Memory B cell (primary cell): ENCODE measurements around the gene BTBD9.

Source experiments
- ATAC-seq: fragments of 150-1000 bp; cut with Tn5 transposase; 2 replicates; pipeline ENCODE4 v1.10.0; 2021; ENCODE audit warnings: low read depth, mild to moderate bottlenecking, moderate library complexity
- DNase-seq, 2 donors: peaks; one replicate each; pipeline ENCODE4 v3.0.0; 2022; ENCODE audit warnings: low spot score in 2 of 2
- H3K27ac Mint-ChIP-seq: one replicate; pipeline ENCODE4 v1.8.0; 2022; ENCODE audit warnings: mild to moderate bottlenecking, moderate library complexity, mixed read lengths
- H3K27me3 Mint-ChIP-seq: one replicate; pipeline ENCODE4 v1.8.0; 2022; ENCODE audit warnings: mixed read lengths
- H3K36me3 Mint-ChIP-seq: one replicate; pipeline ENCODE4 v1.8.0; 2022; ENCODE audit warnings: mild to moderate bottlenecking, mixed read lengths
- H3K4me1 Mint-ChIP-seq: one replicate; pipeline ENCODE4 v1.8.0; 2022; ENCODE audit warnings: mixed read lengths
- H3K4me3 Mint-ChIP-seq: one replicate; pipeline ENCODE4 v1.8.0; 2022; ENCODE audit warnings: mild to moderate bottlenecking, moderate library complexity, mixed read lengths
- H3K9me3 Mint-ChIP-seq: one replicate; pipeline ENCODE4 v1.8.0; 2022; ENCODE audit warnings: mixed read lengths

Gene BTBD9

GRCh38 chr6:38599261-38599660 lies 40.5 kb downstream of the BTBD9 start:
- ATAC-seq (no peak), DNase-seq (no peak)
- Mint-ChIP-seq H3K4me1 (peaks cover 6% of the 10 kb centered on the region), H3K27me3 (no peaks in the 10 kb centered on the region), H3K4me3 (no peak overlapping the region), H3K36me3 (peaks cover 18% of the 10 kb centered on the region), H3K27ac (no peak overlapping the region), H3K9me3 (no peaks in the 10 kb centered on the region)

GRCh38 chr6:38593998-38594665 lies 45.6 kb downstream of the BTBD9 start:
- H3K27ac Mint-ChIP-seq = no peak overlapping the region
- no peaks in the 10 kb centered on the region for H3K9me3 Mint-ChIP-seq
- no peaks in the 10 kb centered on the region for H3K4me1 Mint-ChIP-seq
- peaks cover 23% of the 10 kb centered on the region for H3K36me3 Mint-ChIP-seq
- no peaks in the 10 kb centered on the region for H3K27me3 Mint-ChIP-seq
- ATAC-seq = no peak
- H3K4me3 Mint-ChIP-seq = no peak overlapping the region
- no peak for DNase-seq

GRCh38 chr6:38593409-38593808 lies 46.3 kb downstream of the BTBD9 start:
- H3K36me3 Mint-ChIP-seq = peaks cover 23% of the 10 kb centered on the region
- no peaks in the 10 kb centered on the region for H3K9me3 Mint-ChIP-seq
- DNase-seq (no peak), ATAC-seq (no peak)
- no peak overlapping the region for H3K27ac Mint-ChIP-seq
- H3K4me3 Mint-ChIP-seq = no peak overlapping the region
- H3K4me1 Mint-ChIP-seq = no peaks in the 10 kb centered on the region
- no peaks in the 10 kb centered on the region for H3K27me3 Mint-ChIP-seq

- ATAC-seq = no peak
- Mint-ChIP-seq H3K4me1 (no peaks in the 10 kb centered on the region), H3K27me3 (no peaks in the 10 kb centered on the region), H3K36me3 (peaks cover 14% of the 10 kb centered on the region), H3K4me3 (no peak overlapping the region), H3K9me3 (no peaks in the 10 kb centered on the region), H3K27ac (no peak overlapping the region)
- DNase-seq = no peak
Observed at GRCh38 chr6:38591439-38591838, 48.3 kb downstream of the BTBD9 start.

- ATAC-seq (no peak), DNase-seq (no peak)
- Mint-ChIP-seq H3K4me1 (no peaks in the 10 kb centered on the region), H3K9me3 (no peaks in the 10 kb centered on the region), H3K27me3 (no peaks in the 10 kb centered on the region), H3K36me3 (peaks cover 12% of the 10 kb centered on the region), H3K4me3 (no peak overlapping the region), H3K27ac (no peak overlapping the region)
Observed at GRCh38 chr6:38589367-38589720, 50.4 kb downstream of the BTBD9 start.

- Mint-ChIP-seq H3K27me3 (no peaks in the 10 kb centered on the region), H3K27ac (no peak overlapping the region), H3K36me3 (peaks cover 12% of the 10 kb centered on the region), H3K4me3 (no peak overlapping the region), H3K4me1 (no peaks in the 10 kb centered on the region), H3K9me3 (no peaks in the 10 kb centered on the region)
- DNase-seq = no peak
- no peak for ATAC-seq
Observed at GRCh38 chr6:38588631-38589366, 50.9 kb downstream of the BTBD9 start.

GRCh38 chr6:38587766-38588362 lies 51.9 kb downstream of the BTBD9 start:
- no peak overlapping the region for H3K4me3 Mint-ChIP-seq
- no peaks in the 10 kb centered on the region for H3K9me3 Mint-ChIP-seq
- H3K27ac Mint-ChIP-seq = no peak overlapping the region
- no peaks in the 10 kb centered on the region for H3K27me3 Mint-ChIP-seq
- no peak for ATAC-seq
- H3K4me1 Mint-ChIP-seq = no peaks in the 10 kb centered on the region
- peaks cover 9% of the 10 kb centered on the region for H3K36me3 Mint-ChIP-seq
- DNase-seq = no peak

- no peak for ATAC-seq
- no peak for DNase-seq
- Mint-ChIP-seq H3K4me3 (no peak overlapping the region), H3K27me3 (no peaks in the 10 kb centered on the region), H3K36me3 (peaks cover 6% of the 10 kb centered on the region), H3K27ac (no peak overlapping the region), H3K9me3 (no peaks in the 10 kb centered on the region), H3K4me1 (no peaks in the 10 kb centered on the region)
Observed at GRCh38 chr6:38586992-38587391, 52.7 kb downstream of the BTBD9 start.

- Mint-ChIP-seq H3K27ac (no peak overlapping the region), H3K4me1 (no peaks in the 10 kb centered on the region), H3K4me3 (no peak overlapping the region), H3K9me3 (no peaks in the 10 kb centered on the region), H3K27me3 (no peaks in the 10 kb centered on the region), H3K36me3 (peaks cover 7% of the 10 kb centered on the region)
- ATAC-seq (no peak), DNase-seq (no peak)
Observed at GRCh38 chr6:38584731-38585130, 55.0 kb downstream of the BTBD9 start.

- Mint-ChIP-seq H3K9me3 (no peaks in the 10 kb centered on the region), H3K27ac (no peak overlapping the region), H3K27me3 (no peaks in the 10 kb centered on the region), H3K4me1 (no peaks in the 10 kb centered on the region), H3K36me3 (peaks cover 10% of the 10 kb centered on the region), H3K4me3 (no peak overlapping the region)
- DNase-seq (no peak), ATAC-seq (no peak)
Observed at GRCh38 chr6:38583523-38583922, 56.2 kb downstream of the BTBD9 start.

GRCh38 chr6:38580030-38580429 lies 59.7 kb downstream of the BTBD9 start:
- DNase-seq (no peak), ATAC-seq (no peak)
- H3K27ac Mint-ChIP-seq = no peak overlapping the region
- H3K4me3 Mint-ChIP-seq = no peak overlapping the region
- no peaks in the 10 kb centered on the region for H3K9me3 Mint-ChIP-seq
- H3K4me1 Mint-ChIP-seq = no peaks in the 10 kb centered on the region
- peaks cover 26% of the 10 kb centered on the region for H3K36me3 Mint-ChIP-seq
- no peaks in the 10 kb centered on the region for H3K27me3 Mint-ChIP-seq

GRCh38 chr6:38579010-38579628 lies 60.6 kb downstream of the BTBD9 start:
- Mint-ChIP-seq H3K4me3 (no peak overlapping the region), H3K9me3 (no peaks in the 10 kb centered on the region), H3K27me3 (no peaks in the 10 kb centered on the region), H3K36me3 (peaks cover 23% of the 10 kb centered on the region), H3K4me1 (no peaks in the 10 kb centered on the region), H3K27ac (no peak overlapping the region)
- no peak for DNase-seq
- no peak for ATAC-seq

GRCh38 chr6:38578075-38578474 lies 61.7 kb downstream of the BTBD9 start:
- Mint-ChIP-seq H3K4me1 (peaks cover 4% of the 10 kb centered on the region), H3K36me3 (peaks cover 27% of the 10 kb centered on the region), H3K9me3 (peaks cover 2% of the 10 kb centered on the region), H3K4me3 (no peak overlapping the region), H3K27me3 (no peaks in the 10 kb centered on the region), H3K27ac (no peak overlapping the region)
- ATAC-seq = no peak
- no peak for DNase-seq

- no peak for DNase-seq
- Mint-ChIP-seq H3K9me3 (peaks cover 2% of the 10 kb centered on the region), H3K36me3 (peaks cover 27% of the 10 kb centered on the region), H3K4me3 (no peak overlapping the region), H3K27me3 (no peaks in the 10 kb centered on the region), H3K27ac (no peak overlapping the region), H3K4me1 (peaks cover 5% of the 10 kb centered on the region)
- ATAC-seq = no peak
Observed at GRCh38 chr6:38577492-38577891, 62.2 kb downstream of the BTBD9 start.
